HG03066 (cell line): ENCODE measurements around the gene MED23.
A peak's percentile ranks its signal among the peaks of the same experiment; 100 is the strongest.

Experiments used
- ATAC-seq: cut with Tn5 transposase; IDR thresholded peaks from one replicate; pipeline ENCODE4 v1.9.1; 2021; ENCODE audit warnings: low read depth; ENCODE audit not compliant: unreplicated experiment

Gene MED23

GRCh38 chr6:131642987-131643611 lies 15.1 kb upstream of the MED23 start:
- no peak for ATAC-seq

- ATAC-seq: no peak
These were observed 14.5 kb upstream of the MED23 start for GRCh38 chr6:131642565-131642964.

- ATAC-seq: no peak
These were observed 13.5 kb upstream of the MED23 start for GRCh38 chr6:131641554-131641953.

GRCh38 chr6:131640576-131640975 lies 12.5 kb upstream of the MED23 start:
- no peak for ATAC-seq

GRCh38 chr6:131640100-131640499 lies 12.1 kb upstream of the MED23 start:
- peak; percentile 54 for ATAC-seq

GRCh38 chr6:131638013-131638412 lies 10.0 kb upstream of the MED23 start:
- ATAC-seq: no peak

GRCh38 chr6:131636880-131637792 lies 9.1 kb upstream of the MED23 start, which contains the start of gene ENPP3:
Gene ENPP3, plus strand, starts transcription at chr6:131637302. Its CDS starts 83 bp downstream, at chr6:131637385.
- ATAC-seq: no peak

- peak; percentile 89 for ATAC-seq
These were observed 7.6 kb upstream of the MED23 start for GRCh38 chr6:131635384-131636340.

GRCh38 chr6:131631625-131632289 lies 3.7 kb upstream of the MED23 start:
- no peak for ATAC-seq

GRCh38 chr6:131629651-131630050 lies 1.6 kb upstream of the MED23 start:
- ATAC-seq: no peak

GRCh38 chr6:131628726-131629125 lies 684 bp upstream of the MED23 start:
- ATAC-seq: no peak

GRCh38 chr6:131615275-131615674 lies 12.8 kb downstream of the MED23 start:
- ATAC-seq: no peak

GRCh38 chr6:131613296-131613925 lies 14.6 kb downstream of the MED23 start:
- ATAC-seq: no peak

- no peak for ATAC-seq
These were observed 25.2 kb downstream of the MED23 start for GRCh38 chr6:131602781-131603312.

- no peak for ATAC-seq
These were observed 27.3 kb downstream of the MED23 start for GRCh38 chr6:131600716-131601115.

GRCh38 chr6:131597446-131597845 lies 30.6 kb downstream of the MED23 start:
- no peak for ATAC-seq

- no peak for ATAC-seq
These were observed 34.0 kb downstream of the MED23 start for GRCh38 chr6:131594074-131594473.

- no peak for ATAC-seq
These were observed 35.1 kb downstream of the MED23 start for GRCh38 chr6:131592935-131593334.

GRCh38 chr6:131588643-131589042 lies 39.4 kb downstream of the MED23 start:
- no peak for ATAC-seq
